B cell (primary cell): ENCODE measurements around the gene SPATA31A5. TPM values are rescaled to one million over a fixed set of nuclear protein-coding genes. Genes with fewer than 3 reads are reported as not detected.
"Not testable (repeated sequence)": the region's sequence is repeated elsewhere in the genome, so short reads cannot be mapped to it uniquely, and the experiment has no call there.

Experiments
- ATAC-seq: fragments of 200-7000 bp; cut with Tn5 transposase; one replicate; pipeline ENCODE4 v1.10.0; 2021; ENCODE audit warnings: low read depth, mild to moderate bottlenecking, moderate number of reproducible peaks, moderate library complexity
- CTCF ChIA-PET: fragments of 350-600 bp; sonication (Branson Sonifier 250); formaldehyde crosslinking; loops from one replicate; lab custom pipeline; 2021; ENCODE audit warnings: antibody characterized with exemption, inconsistent platforms; lab: Charles Lee
- POLR2A ChIA-PET: fragments of 350-600 bp; sonication (Branson Sonifier 250); formaldehyde crosslinking; loops from one replicate; lab custom pipeline; 2021; ENCODE audit warnings: antibody characterized with exemption; lab: Charles Lee
- DNase-seq: peaks from one replicate; pipeline ENCODE4 v3.0.0; 2013
- H2AFZ ChIP-seq: 2 replicates; pipeline ENCODE4 v1.6.1; 2012; ENCODE audit warnings: mild to moderate bottlenecking, low read depth, low read length; ENCODE audit not compliant: insufficient read depth, poor library complexity, severe bottlenecking
- H3K27ac ChIP-seq, 2 donors: 1 replicate in 1 of 2; 2 replicates in 1 of 2; pipeline ENCODE4 v1.5.1; 2012 to 2013; ENCODE audit warnings: low read length in 2 of 2, mild to moderate bottlenecking in 2 of 2, moderate library complexity in 1 of 2
- H3K27me3 ChIP-seq, 4 experiments: fragments of 200-600 bp in 1 of 4; sonication (generic) in 1 of 4; replicated peaks in 1 of 4; 1 replicate in 2 of 4; 2 replicates in 2 of 4; pipeline versions ENCODE4 v1.6.1 to v1.7.0; 2013 to 2016; ENCODE audit warnings: low read length in 3 of 4, mild to moderate bottlenecking in 2 of 4, mixed read lengths in 1 of 4, moderate library complexity in 1 of 4; ENCODE audit not compliant: insufficient read depth in 4 of 4, control insufficient read depth in 3 of 4; ENCODE audit errors: control extremely low read depth in 1 of 4
- H3K36me3 ChIP-seq, 2 experiments: replicated peaks in 1 of 2; 1 replicate in 1 of 2; 2 replicates in 1 of 2; pipeline versions ENCODE4 v1.6.1 to v1.7.1; 2013; ENCODE audit warnings: low read length in 1 of 2; ENCODE audit not compliant: insufficient read depth in 2 of 2, control insufficient read depth in 1 of 2; ENCODE audit errors: control extremely low read depth in 1 of 2, extremely low read depth in 1 of 2
- H3K4me1 ChIP-seq, 2 donors: fragments of 200-600 bp in 1 of 2; sonication (generic) in 1 of 2; 1 replicate in 1 of 2; 2 replicates in 1 of 2; pipeline versions ENCODE4 v1.5.1 to v1.6.1; 2013 to 2017; ENCODE audit warnings: low read length in 2 of 2; ENCODE audit not compliant: control insufficient read depth in 2 of 2, insufficient read depth in 2 of 2
- H3K4me2 ChIP-seq: replicated peaks from 2 replicates; pipeline ENCODE3; 2012; ENCODE audit warnings: mild to moderate bottlenecking, low read depth, low read length; ENCODE audit not compliant: poor library complexity, severe bottlenecking
- H3K4me3 ChIP-seq, 5 experiments: fragments of 200-600 bp in 1 of 5; sonication (generic) in 1 of 5; 1 replicate in 3 of 5; 2 replicates in 2 of 5; pipeline versions ENCODE4 v1.5.1 to v1.7.0; 2011 to 2016; ENCODE audit warnings: low read length in 4 of 5, mild to moderate bottlenecking in 4 of 5, low read depth in 2 of 5, control low read depth in 1 of 5, moderate library complexity in 1 of 5; ENCODE audit not compliant: insufficient read depth in 1 of 5; ENCODE audit errors: control extremely low read depth in 1 of 5, extremely low read depth in 1 of 5
- H3K79me2 ChIP-seq: fragments of 200-600 bp; sonication (generic); one replicate; pipeline ENCODE4 v1.6.0; 2016; ENCODE audit warnings: low read length; ENCODE audit not compliant: control insufficient read depth, insufficient read depth
- H3K9ac ChIP-seq: fragments of 200-600 bp; sonication (generic); 2 replicates; pipeline ENCODE4 v1.6.1; 2017; ENCODE audit warnings: mild to moderate bottlenecking, low read length, moderate library complexity
- H3K9me3 ChIP-seq, 3 donors: one replicate each; pipeline versions ENCODE4 v1.6.1 to v1.7.1; 2013; ENCODE audit warnings: low read length in 2 of 3; ENCODE audit not compliant: control insufficient read depth in 2 of 3, insufficient read depth in 1 of 3; ENCODE audit errors: control extremely low read depth in 1 of 3
- H4K20me1 ChIP-seq: 2 replicates; pipeline ENCODE4 v1.6.0; 2012; ENCODE audit warnings: mild to moderate bottlenecking, low read length; ENCODE audit not compliant: insufficient read depth, control insufficient read depth, poor library complexity, severe bottlenecking
- H3K27ac Mint-ChIP-seq: one replicate; pipeline ENCODE4 v1.8.0; 2021; ENCODE audit warnings: mixed read lengths
- H3K27me3 Mint-ChIP-seq: one replicate; pipeline ENCODE4 v1.8.0; 2021; ENCODE audit warnings: mixed read lengths
- H3K4me1 Mint-ChIP-seq: one replicate; pipeline ENCODE4 v1.8.0; 2021; ENCODE audit warnings: mixed read lengths
- H3K4me3 Mint-ChIP-seq: one replicate; pipeline ENCODE4 v1.8.0; 2021; ENCODE audit warnings: mixed read lengths
- H3K9me3 Mint-ChIP-seq: one replicate; pipeline ENCODE4 v1.8.0; 2022; ENCODE audit warnings: mixed read lengths; ENCODE audit not compliant: insufficient read depth
- WGBS: methylation state at CpG from one replicate; pipeline ENCODE4 v1.1.5; 2013; ENCODE audit warnings: missing lambda C conversion rate; ENCODE audit not compliant: insufficient coverage; 5-methylcytosine and 5-hydroxymethylcytosine counted together
- intact Hi-C: fragments of 100-400 bp; cut with micrococcal nuclease; formaldehyde crosslinking; loops from one replicate; pipeline ENCODE4 v1.10.0; 2022
- polyA minus RNA-seq: library from RNA; depleted of rRNA, polyadenylated mRNA; stranded (reverse); fragments of >200 nt; gene quantifications from 2 replicates; pipeline ENCODE4 v1.2.3, GENCODE V29; 2012
- polyA plus RNA-seq: library from polyadenylated mRNA; depleted of rRNA; stranded (reverse); fragments of >200 nt; gene quantifications from 2 replicates; pipeline ENCODE4 v1.2.3, GENCODE V29; 2012
- small RNA-seq: library from RNA; depleted of rRNA; stranded (forward); fragments of <200 nt; gene quantifications from one replicate; pipeline ENCODE3, GENCODE V24; 2012; ENCODE audit warnings: low replicate concordance, low read depth; ENCODE audit not compliant: insufficient read length
- total RNA-seq, 2 donors: library from RNA; stranded (reverse); fragments of 120-200 nt in 1 of 2; gene quantifications; 1 replicate in 1 of 2; 2 replicates in 1 of 2; pipeline versions ENCODE4 v1.2.3 to v1.2.4, GENCODE V29; 2013 to 2022

Gene SPATA31A5
- total RNA-seq (not detected in 2 replicates), polyA plus RNA-seq (not detected in 2 replicates), polyA minus RNA-seq (not detected in 2 replicates)
- total RNA-seq (2013): not detected

GRCh38 chr9:60914107-60914506, at the start of gene SPATA31A5:
Gene SPATA31A5 (plus strand): TSS chr9:60914407. CDS start chr9:60914436, 29 bp downstream.
- H2AFZ ChIP-seq, H3K9me3 ChIP-seq, H3K36me3 ChIP-seq, ATAC-seq, H3K79me2 ChIP-seq, H3K9me3 Mint-ChIP-seq, H3K4me3 ChIP-seq, H3K4me1 Mint-ChIP-seq, H3K4me3 Mint-ChIP-seq, POLR2A ChIA-PET, H3K27me3 ChIP-seq, intact Hi-C loops, H3K27ac Mint-ChIP-seq, H3K4me2 ChIP-seq, H3K9ac ChIP-seq, H4K20me1 ChIP-seq, DNase-seq, CTCF ChIA-PET, H3K27ac ChIP-seq, H3K4me1 ChIP-seq, H3K27me3 Mint-ChIP-seq: not testable (repeated sequence)
- no CpG with 5 or more reads among the region's 7 CpGs for whole genome bisulfite sequencing

- H3K27me3 Mint-ChIP-seq, ATAC-seq, POLR2A ChIA-PET, DNase-seq, H3K4me3 ChIP-seq, H3K4me3 Mint-ChIP-seq, H3K4me1 ChIP-seq, intact Hi-C loops, H2AFZ ChIP-seq, H3K9me3 Mint-ChIP-seq, H3K27ac ChIP-seq, CTCF ChIA-PET, H3K4me1 Mint-ChIP-seq, H3K36me3 ChIP-seq, H3K9ac ChIP-seq, H3K27me3 ChIP-seq, H3K79me2 ChIP-seq, H3K4me2 ChIP-seq, H4K20me1 ChIP-seq, H3K9me3 ChIP-seq, H3K27ac Mint-ChIP-seq: not testable (repeated sequence)
- no CpG with 5 or more reads among the region's 1 CpG for WGBS
These were observed 48.8 kb downstream of the SPATA31A5 start for GRCh38 chr9:60962990-60963350.

GRCh38 chr9:60966382-60966781, 52.2 kb downstream of the SPATA31A5 start:
- H3K4me1 ChIP-seq, H2AFZ ChIP-seq, H3K9me3 Mint-ChIP-seq, H3K9me3 ChIP-seq, H3K27ac Mint-ChIP-seq, H3K4me1 Mint-ChIP-seq, ATAC-seq, DNase-seq, H4K20me1 ChIP-seq, H3K27ac ChIP-seq, H3K27me3 Mint-ChIP-seq, intact Hi-C loops, H3K27me3 ChIP-seq, H3K4me3 ChIP-seq, H3K4me3 Mint-ChIP-seq, H3K79me2 ChIP-seq, POLR2A ChIA-PET, H3K9ac ChIP-seq, CTCF ChIA-PET, H3K4me2 ChIP-seq, H3K36me3 ChIP-seq: not testable (repeated sequence)

Small RNA genes lying within 50 kb of the gene (small RNA-seq; reads per million reads assigned to genes)
- not detected for gene AL590491.3
